Right cardiac atrium (tissue), 5 donors: ENCODE data around the gene ADAMTS6. TPM values are rescaled to one million over a fixed set of nuclear protein-coding genes. Genes with fewer than 3 reads are reported as not detected.
A peak's percentile ranks its signal among the peaks of the same experiment; 100 is the strongest.

Experiments
- ATAC-seq, 2 donors: fragments of 200-7000 bp; cut with Tn5 transposase; one replicate each; pipeline versions ENCODE4 v1.8.0 to v1.9.1; 2020; ENCODE audit warnings: moderate library complexity in 2 of 2, mild to moderate bottlenecking in 1 of 2
- DNase-seq, 3 donors: peaks; one replicate each; pipeline ENCODE4 v3.0.0-alpha.2; 2020
- H3K27ac ChIP-seq: one replicate; pipeline ENCODE4 v1.5.1; 2013; ENCODE audit warnings: mild to moderate bottlenecking, low read length, control low read depth, moderate library complexity
- H3K27me3 ChIP-seq: one replicate; pipeline ENCODE4 v1.6.1; 2013; ENCODE audit not compliant: control insufficient read depth, insufficient read depth
- H3K4me1 ChIP-seq: one replicate; pipeline ENCODE4 v1.6.1; 2013; ENCODE audit warnings: low read length; ENCODE audit not compliant: control insufficient read depth, insufficient read depth
- H3K4me3 ChIP-seq: one replicate; pipeline ENCODE4 v1.5.1; 2013; ENCODE audit warnings: low read length, control low read depth
- H3K9me3 ChIP-seq: one replicate; pipeline ENCODE4 v1.6.1; 2013; ENCODE audit warnings: low read length; ENCODE audit not compliant: control insufficient read depth
- WGBS: extraction: QIAGEN DNeasy Blood & Tissue Kit; methylation state at CpG from one replicate; pipeline ENCODE4 v1.1.7; 2013; 5-methylcytosine and 5-hydroxymethylcytosine counted together
- intact Hi-C, 4 donors: fragments of 100-400 bp; cut with DNase I; formaldehyde crosslinking; loops; one replicate each; pipeline versions ENCODE4 v1.11.0 to v1.14.0; 2022 to 2023
- polyA plus RNA-seq: library from polyadenylated mRNA; stranded (reverse); fragments of 200-250 nt; gene quantifications from one replicate; pipeline ENCODE4 v1.2.3, GENCODE V29; 2013
- total RNA-seq, 4 donors: library from RNA; stranded (reverse); fragmentation: NEBNext Ultra II Directional; extraction: Animal tissue kit (Norgen Biotek cat#: 25700); gene quantifications; one replicate each; pipeline ENCODE4 v1.2.1, GENCODE V29; 2021
- donor health status: healthy with polysubstance abuse.
- donor health status: DM: no; HTN: yes; CAD: no.
- donor health status: DM: no; HTN: no; CAD: no.
- donor health status: DM: no; HTN: yes; CAD: no; lungs with severe emphysema.
- donor health status: DM: yes; HTN: yes; CAD: no.

Gene ADAMTS6
- total and polyA plus RNA-seq, 5 donors = 0.29 to 1.8 (median 1.1) TPM

DNA sequence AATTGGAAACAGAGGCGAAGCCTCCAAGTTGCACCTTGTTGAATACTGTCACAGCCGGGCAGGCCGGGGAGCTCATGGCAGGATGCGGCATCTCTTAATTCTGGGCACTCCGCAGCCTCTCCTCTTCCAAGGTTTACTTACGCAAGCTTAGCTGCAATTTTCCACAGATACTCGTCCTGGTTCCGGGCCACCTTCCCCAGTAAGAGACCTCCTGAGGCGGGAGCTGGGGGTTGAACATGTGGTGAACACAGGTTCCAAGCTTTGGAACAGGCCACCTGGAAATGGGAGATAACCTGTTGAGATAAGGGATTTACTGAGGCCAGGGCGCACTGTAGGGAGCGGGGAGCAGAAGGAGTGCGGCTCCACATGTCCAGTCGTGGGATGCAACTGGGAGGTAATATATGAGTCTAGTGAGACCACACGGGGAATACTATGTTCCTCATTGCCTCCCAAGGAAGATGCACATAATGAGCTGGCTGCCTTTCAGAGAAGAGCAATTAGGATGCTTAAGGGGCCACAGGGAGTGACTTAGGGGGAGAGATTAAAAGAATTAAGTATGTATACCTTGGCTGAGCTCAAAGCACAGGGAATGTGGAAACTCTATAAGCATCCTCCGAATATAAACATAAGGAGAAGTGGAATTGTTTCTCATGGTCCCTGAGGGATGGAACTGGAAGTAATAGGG, 377.8 kb downstream of the ADAMTS6 start:
- ATAC-seq = no peak
- intact Hi-C loops = loop anchor here (2.0 to 10.0 kb wide), 6 partner anchors 69 to 381 kb away; partner anchors contain the start of gene ADAMTS6 (in 3 of the 4)
- WGBS = 84% methylated on average over 15 of the region's 15 CpGs
- no peaks in the 10 kb centered on the region for H3K9me3 ChIP-seq
- H3K4me3 ChIP-seq = no peak overlapping the region
- H3K4me1 ChIP-seq = peaks cover 2% of the 10 kb centered on the region
- no peak overlapping the region for H3K27ac ChIP-seq
- no peaks in the 10 kb centered on the region for H3K27me3 ChIP-seq
- DNase-seq = peak in 1 of 3 donors; percentile 18

DNA sequence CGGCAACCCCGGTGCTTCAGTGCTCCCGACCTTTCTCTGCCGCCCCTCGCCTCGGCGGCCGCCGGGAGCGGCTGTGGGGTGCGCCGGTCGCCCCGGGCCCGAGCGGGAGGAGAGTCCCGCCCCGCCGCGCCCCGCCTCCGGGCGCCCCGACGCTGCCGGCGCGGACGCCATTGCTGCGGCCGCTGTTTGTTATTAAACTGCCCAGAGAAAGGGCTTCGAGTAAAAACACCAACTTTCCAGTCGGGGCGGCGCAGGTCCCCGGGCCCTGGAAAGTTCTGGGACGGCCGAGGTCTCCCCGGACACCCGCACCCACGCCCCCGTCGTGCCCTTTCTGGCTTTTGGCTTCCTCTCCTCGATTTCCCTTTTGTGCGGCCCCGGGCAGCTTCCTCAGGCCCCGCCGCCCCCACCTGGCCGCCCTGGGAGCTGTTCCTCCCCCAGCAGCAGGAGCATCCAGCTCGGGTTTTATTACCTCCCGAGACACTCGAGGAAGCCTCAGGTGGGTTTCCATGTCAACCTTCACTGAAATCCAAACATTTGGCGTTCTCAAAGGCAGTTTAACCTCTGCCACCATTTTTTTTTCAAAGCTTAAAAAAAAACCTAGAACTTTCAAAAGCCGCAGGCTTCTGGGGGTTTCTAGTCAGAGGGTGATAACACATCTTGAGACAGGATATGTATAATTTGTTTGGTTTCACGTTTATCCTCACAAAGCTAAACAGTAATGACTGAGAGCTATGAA, 378.6 kb downstream of the ADAMTS6 start:
- H3K27me3 ChIP-seq = no peaks in the 10 kb centered on the region
- ATAC-seq (peak; percentile 92 to 94), DNase-seq (peak; percentile 55 to 87 (median 86))
- under 1% methylated on average over 55 of the region's 55 CpGs for WGBS
- H3K27ac ChIP-seq = peak overlapping the region; percentile 68
- no peaks in the 10 kb centered on the region for H3K9me3 ChIP-seq
- H3K4me3 ChIP-seq = peak overlapping the region; percentile 79
- peaks cover 2% of the 10 kb centered on the region for H3K4me1 ChIP-seq
- intact Hi-C loops = loop anchor here (2.0 to 10.0 kb wide), 6 partner anchors 68 to 382 kb away; partner anchors contain the start of gene ADAMTS6 (in 3 of the 4)

DNA sequence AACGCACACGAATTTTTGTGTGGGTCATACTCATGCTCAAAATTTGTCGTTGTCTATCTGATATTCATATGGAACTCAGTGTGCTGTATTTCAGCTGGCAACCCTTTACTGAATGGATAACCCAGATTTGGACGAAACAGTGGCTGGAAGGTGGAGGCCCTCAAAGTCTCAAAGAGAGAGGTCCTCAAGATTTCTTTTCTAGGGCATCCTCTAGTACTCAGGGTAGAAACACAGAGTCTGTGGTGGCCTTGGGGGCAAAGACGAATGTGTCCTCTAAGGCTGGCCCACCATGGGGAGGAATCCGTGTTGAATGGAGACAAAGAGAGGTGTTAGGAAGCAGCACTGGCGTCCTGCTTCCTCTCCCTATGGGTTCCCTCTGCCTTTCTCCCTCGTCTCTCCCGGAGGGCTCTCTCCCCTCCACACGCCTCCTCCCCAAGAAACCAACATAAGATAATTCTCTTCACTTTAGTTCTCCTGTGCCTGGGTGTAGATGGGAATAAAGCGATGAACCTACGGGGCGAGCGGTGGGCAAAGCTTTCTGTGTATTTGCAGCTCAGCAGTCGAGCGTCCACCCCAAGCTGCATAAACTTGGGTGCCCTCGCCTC, 379.2 kb downstream of the ADAMTS6 start:
- Histone ChIP-seq H3K9me3 (no peaks in the 10 kb centered on the region), H3K4me3 (peak overlapping the region; percentile 79), H3K27me3 (no peaks in the 10 kb centered on the region), H3K27ac (peak overlapping the region; percentile 68), H3K4me1 (peaks cover 2% of the 10 kb centered on the region)
- DNase-seq (no peak), ATAC-seq (peak in 1 of 2 donors; percentile 25)
- 31% methylated on average over 17 of the region's 17 CpGs for WGBS
- intact Hi-C loops = loop anchor here (2.0 to 10.0 kb wide), 6 partner anchors 68 to 382 kb away; partner anchors contain the start of gene ADAMTS6 (in 3 of the 4)

DNA sequence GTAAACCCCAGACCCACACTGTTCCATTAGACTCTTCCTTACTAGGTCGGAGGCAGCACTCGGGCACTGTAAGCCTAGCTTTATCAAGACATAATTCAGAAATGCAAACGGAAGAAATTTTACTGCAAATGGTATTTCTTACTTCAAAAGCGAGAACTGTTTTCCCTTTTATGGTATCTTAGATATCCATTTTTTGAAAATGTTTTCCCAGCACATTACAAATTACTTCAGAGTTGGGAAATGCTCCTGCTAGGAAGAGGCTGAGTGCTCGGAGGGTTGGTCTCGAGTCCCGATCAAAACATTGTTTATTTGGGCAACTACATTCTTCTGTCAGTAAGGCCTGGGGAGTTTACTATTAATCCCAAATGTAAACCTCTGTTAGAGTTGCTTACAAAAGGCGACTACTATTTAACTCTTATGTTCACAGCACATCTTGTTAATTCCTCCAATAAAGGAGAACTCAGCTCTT, 380.1 kb downstream of the ADAMTS6 start:
- intact Hi-C loops = loop anchor here (2.0 to 10.0 kb wide), 6 partner anchors 67 to 383 kb away; partner anchors contain the start of gene ADAMTS6 (in 3 of the 4)
- H3K9me3 ChIP-seq = no peaks in the 10 kb centered on the region
- H3K4me1 ChIP-seq = peaks cover 2% of the 10 kb centered on the region
- H3K27ac ChIP-seq = no peak overlapping the region
- H3K27me3 ChIP-seq = no peaks in the 10 kb centered on the region
- no peak for DNase-seq
- 74% methylated on average over 8 of the region's 8 CpGs for WGBS
- no peak for ATAC-seq
- no peak overlapping the region for H3K4me3 ChIP-seq

DNA sequence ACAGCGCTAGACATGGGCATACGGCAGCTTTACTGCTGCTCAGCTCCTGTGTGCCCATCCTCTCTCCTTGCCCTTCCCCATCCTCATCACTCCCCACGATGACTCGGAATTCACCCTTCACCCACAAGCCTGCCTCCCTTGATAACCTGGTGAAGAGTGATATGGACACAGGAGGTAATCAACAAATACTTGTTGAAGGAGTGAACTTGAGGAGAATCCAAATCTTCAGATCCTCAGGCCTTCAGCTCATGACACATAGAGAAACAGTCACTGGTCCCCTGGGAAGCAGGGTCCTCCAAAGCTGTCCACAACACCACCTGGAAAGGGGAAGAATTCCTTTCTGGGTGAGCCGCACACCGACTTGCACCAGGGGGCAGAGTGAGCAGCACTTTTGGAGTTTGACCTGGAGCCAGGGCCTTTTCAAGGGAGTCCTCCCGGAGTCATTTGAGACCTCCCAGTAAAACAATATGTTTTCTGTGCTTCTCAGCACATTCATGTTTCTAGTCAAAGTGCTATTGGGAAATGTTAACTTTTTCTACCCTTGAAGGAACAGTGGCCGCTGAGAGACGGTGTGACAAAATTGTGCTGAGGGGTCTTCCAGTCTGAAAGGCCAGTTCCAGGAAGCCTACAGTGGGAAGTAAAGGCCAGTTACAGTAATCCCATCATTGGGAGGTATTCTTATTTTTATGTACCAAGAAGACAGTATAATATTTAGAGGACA, 380.6 kb downstream of the ADAMTS6 start:
- Histone ChIP-seq H3K4me3 (no peak overlapping the region), H3K27ac (no peak overlapping the region), H3K4me1 (peaks cover 2% of the 10 kb centered on the region), H3K27me3 (no peaks in the 10 kb centered on the region), H3K9me3 (no peaks in the 10 kb centered on the region)
- ATAC-seq (peak; percentile 53 to 72), DNase-seq (peak; percentile 68 to 77 (median 72))
- intact Hi-C loops = loop anchor here (5.0 to 10.0 kb wide), 5 partner anchors 66 to 384 kb away; partner anchors contain the start of gene ADAMTS6 (in 3 of the 4)
- WGBS = 54% methylated on average over 9 of the region's 9 CpGs

Other genes with a start within 250 kb of the ADAMTS6 start
- 1 to 10 TPM in 1 of 4 donors, under 1 TPM in 3; 0.28 to 1.1 (median 0.87) TPM for gene CENPK, start 81.2 kb upstream of the ADAMTS6 start, total RNA-seq
- 0.34 TPM for gene CENPK, start 81.2 kb upstream of the ADAMTS6 start, polyA plus RNA-seq
- gene PPWD1, start 81.4 kb upstream of the ADAMTS6 start, total RNA-seq = 10 to 100 TPM; 19.8 to 23.1 (median 20.9) TPM
- 14.5 TPM for gene PPWD1, start 81.4 kb upstream of the ADAMTS6 start, polyA plus RNA-seq
- 10 to 100 TPM; 14.0 to 19.1 (median 18.5) TPM for gene TRIM23, start 142.4 kb upstream of the ADAMTS6 start, total RNA-seq
- gene TRIM23, start 142.4 kb upstream of the ADAMTS6 start, polyA plus RNA-seq = 6.5 TPM
- gene SHLD3, start 143.1 kb upstream of the ADAMTS6 start, total RNA-seq = 1 to 10 TPM; 1.5 to 2.4 (median 2.1) TPM
- gene SHLD3, start 143.1 kb upstream of the ADAMTS6 start, polyA plus RNA-seq = 2.6 TPM
- 10 to 100 TPM; 20.8 to 23.9 (median 21.8) TPM for gene TRAPPC13, start 143.1 kb upstream of the ADAMTS6 start, total RNA-seq
- 14.6 TPM for gene TRAPPC13, start 143.1 kb upstream of the ADAMTS6 start, polyA plus RNA-seq
- gene SGTB, start 240.2 kb upstream of the ADAMTS6 start, total RNA-seq = 10 to 100 TPM in 1 of 4 donors, 1 to 10 TPM in 3; 8.7 to 10.2 (median 9.4) TPM
- gene SGTB, start 240.2 kb upstream of the ADAMTS6 start, polyA plus RNA-seq = 2.6 TPM
- gene NLN, start 240.3 kb upstream of the ADAMTS6 start, total RNA-seq = 10 to 100 TPM in 3 of 4 donors, 1 to 10 TPM in 1; 8.5 to 11.9 (median 11.3) TPM
- gene NLN, start 240.3 kb upstream of the ADAMTS6 start, polyA plus RNA-seq = 2.3 TPM